ENCODE measurements around the gene HEXA. TPM values are rescaled to one million over a fixed set of nuclear protein-coding genes. Genes with fewer than 3 reads are reported as not detected.

Gene HEXA
- total and polyA plus RNA-seq, 9 donors, result 42.4 to 166 (median 77.7) TPM

DNA sequence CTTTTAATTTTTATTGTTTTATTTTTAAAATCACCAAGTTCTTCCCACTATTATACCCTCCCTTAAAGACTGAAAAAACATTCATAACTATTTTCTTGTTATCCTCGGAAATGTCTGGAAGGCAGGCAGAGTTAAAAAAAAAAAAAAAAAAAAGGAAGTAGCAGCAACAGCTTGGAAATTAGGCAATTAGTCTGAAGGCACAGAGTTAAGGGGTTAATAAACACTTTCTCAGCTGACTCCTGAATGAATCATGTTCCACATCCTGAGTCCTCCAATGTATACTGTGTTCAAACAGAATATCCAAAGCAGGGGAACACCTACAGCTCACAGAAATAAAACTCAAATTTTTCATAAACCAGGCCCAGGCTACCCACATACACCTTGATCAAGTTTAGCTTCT lies 5.8 kb downstream of the HEXA start:
- H3K27me3 ChIP-seq, result no peaks in the 10 kb centered on the region
- no peak for DNase-seq
- H3K9me3 ChIP-seq, result no peaks in the 10 kb centered on the region
- H3K36me3 ChIP-seq, result no peaks in the 10 kb centered on the region
- TF ChIP-seq POLR2A (IDR thresholded peaks at IDR 0.05), result no peak
- TF ChIP-seq, protein P1, sequence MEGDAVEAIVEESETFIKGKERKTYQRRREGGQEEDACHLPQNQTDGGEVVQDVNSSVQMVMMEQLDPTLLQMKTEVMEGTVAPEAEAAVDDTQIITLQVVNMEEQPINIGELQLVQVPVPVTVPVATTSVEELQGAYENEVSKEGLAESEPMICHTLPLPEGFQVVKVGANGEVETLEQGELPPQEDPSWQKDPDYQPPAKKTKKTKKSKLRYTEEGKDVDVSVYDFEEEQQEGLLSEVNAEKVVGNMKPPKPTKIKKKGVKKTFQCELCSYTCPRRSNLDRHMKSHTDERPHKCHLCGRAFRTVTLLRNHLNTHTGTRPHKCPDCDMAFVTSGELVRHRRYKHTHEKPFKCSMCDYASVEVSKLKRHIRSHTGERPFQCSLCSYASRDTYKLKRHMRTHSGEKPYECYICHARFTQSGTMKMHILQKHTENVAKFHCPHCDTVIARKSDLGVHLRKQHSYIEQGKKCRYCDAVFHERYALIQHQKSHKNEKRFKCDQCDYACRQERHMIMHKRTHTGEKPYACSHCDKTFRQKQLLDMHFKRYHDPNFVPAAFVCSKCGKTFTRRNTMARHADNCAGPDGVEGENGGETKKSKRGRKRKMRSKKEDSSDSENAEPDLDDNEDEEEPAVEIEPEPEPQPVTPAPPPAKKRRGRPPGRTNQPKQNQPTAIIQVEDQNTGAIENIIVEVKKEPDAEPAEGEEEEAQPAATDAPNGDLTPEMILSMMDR (IDR thresholded peaks at IDR 0.05), result no peak
- no peak for TF ChIP-seq EP300 (IDR thresholded peaks at IDR 0.05)
- H3K4me1 ChIP-seq (ENCODE audit: insufficient read depth), result peaks cover 3% of the 10 kb centered on the region
- intact Hi-C loops (cut with DNase I), result no loop called here
- no peak overlapping the region for H3K4me3 ChIP-seq
- 61 to 77% (median 71%) methylated on average over 1 of the region's 1 CpG for WGBS, 3 donors
- H3K27ac ChIP-seq, result no peak overlapping the region

DNA sequence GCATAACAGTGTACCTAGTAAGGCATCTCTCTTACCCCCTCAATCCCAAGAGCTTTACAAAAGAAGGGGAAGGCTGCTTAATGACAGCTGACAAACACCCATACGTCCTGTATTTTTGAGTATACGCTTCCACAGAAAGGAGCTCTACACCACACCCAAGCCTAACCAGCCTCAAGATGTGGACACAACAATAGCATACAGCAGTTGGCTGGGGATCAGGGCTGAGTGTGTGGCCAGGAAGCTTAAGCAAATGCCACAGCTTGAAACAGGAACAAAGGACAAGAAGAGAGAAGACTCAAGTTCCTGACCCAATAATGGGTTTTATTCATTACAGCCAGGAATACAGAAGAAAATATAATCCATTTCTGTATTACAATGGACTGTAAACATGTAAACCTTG lies 6.9 kb downstream of the HEXA start:
- no peak for DNase-seq
- H3K4me1 ChIP-seq (ENCODE audit: insufficient read depth), result no peaks in the 10 kb centered on the region

DNA sequence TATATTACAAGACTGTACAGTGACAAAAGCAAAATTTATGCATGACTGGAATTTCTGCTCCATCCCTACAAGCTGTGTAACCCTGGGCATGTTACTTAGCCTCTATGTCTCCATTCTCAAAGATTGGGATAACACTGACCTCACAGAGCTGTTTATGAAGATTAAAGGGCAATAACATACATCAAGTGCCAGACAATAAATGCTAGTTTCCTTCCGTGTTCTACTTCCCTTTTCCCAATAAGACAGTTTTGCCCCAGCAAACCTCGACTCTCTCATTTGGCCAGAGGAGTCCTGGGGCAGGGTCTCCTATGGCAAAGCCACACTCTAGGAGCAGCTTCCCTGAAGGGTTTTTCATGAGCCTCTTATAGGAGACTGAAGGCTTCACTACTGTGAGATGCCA lies 7.5 kb downstream of the HEXA start:
- H3K9me3 ChIP-seq, result no peaks in the 10 kb centered on the region
- no peaks in the 10 kb centered on the region for H3K4me1 ChIP-seq (ENCODE audit: insufficient read depth)
- 86 to 93% (median 90%) methylated on average over 2 of the region's 2 CpGs for WGBS, 3 donors
- no peaks in the 10 kb centered on the region for H3K27me3 ChIP-seq
- H3K27ac ChIP-seq, result no peak overlapping the region
- no peak for TF ChIP-seq POLR2A (IDR thresholded peaks at IDR 0.05)
- TF ChIP-seq EP300 (IDR thresholded peaks at IDR 0.05), result no peak
- TF ChIP-seq, protein P1 (IDR thresholded peaks at IDR 0.05), result no peak
- no peaks in the 10 kb centered on the region for H3K36me3 ChIP-seq
- no peak overlapping the region for H3K4me3 ChIP-seq
- intact Hi-C loops (cut with DNase I), result no loop called here
- DNase-seq, result no peak

More for the DNA sequence above, 6.9 kb downstream of the HEXA start:
- intact Hi-C loops (cut with DNase I), result no loop called here
- Histone ChIP-seq H3K4me3 (no peak overlapping the region), H3K27ac (no peak overlapping the region), H3K27me3 (no peaks in the 10 kb centered on the region), H3K9me3 (no peaks in the 10 kb centered on the region), H3K36me3 (no peaks in the 10 kb centered on the region)
- 90 to 96% (median 91%) methylated on average over 2 of the region's 2 CpGs for WGBS, 3 donors
- TF ChIP-seq EP300 (IDR thresholded peaks at IDR 0.05) (no peak), POLR2A (IDR thresholded peaks at IDR 0.05) (no peak)
- TF ChIP-seq, protein P1 (IDR thresholded peaks at IDR 0.05), result no peak

DNA sequence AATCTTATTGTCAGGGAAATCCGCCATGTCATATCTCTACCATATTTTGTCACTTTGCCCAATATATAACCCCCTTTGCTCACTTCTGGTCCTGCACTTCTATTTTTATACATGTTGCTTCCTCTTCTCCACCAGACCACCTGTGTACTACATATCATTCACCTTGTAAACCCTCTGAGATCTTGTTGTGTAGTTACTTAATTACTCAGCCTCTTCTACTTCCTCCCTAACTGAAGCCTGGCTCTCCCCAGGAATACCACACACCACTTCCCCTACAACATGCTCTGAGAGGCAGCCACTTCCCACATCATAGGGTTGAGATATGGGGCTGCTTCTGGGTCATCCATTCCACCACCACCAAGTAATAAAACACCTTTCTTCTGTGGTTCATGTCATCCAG lies 10.0 kb downstream of the HEXA start:
- no peak for DNase-seq
- no peak overlapping the region for H3K4me3 ChIP-seq
- no peaks in the 10 kb centered on the region for H3K9me3 ChIP-seq
- H3K4me1 ChIP-seq (ENCODE audit: insufficient read depth), result no peaks in the 10 kb centered on the region
- no peaks in the 10 kb centered on the region for H3K36me3 ChIP-seq
- H3K27me3 ChIP-seq, result no peaks in the 10 kb centered on the region
- WGBS, 3 donors, result 94 to 98% (median 96%) methylated on average over 1 of the region's 1 CpG
- TF ChIP-seq POLR2A (IDR thresholded peaks at IDR 0.05), result no peak
- TF ChIP-seq, protein P1 (IDR thresholded peaks at IDR 0.05), result no peak
- no peak for TF ChIP-seq EP300 (IDR thresholded peaks at IDR 0.05)
- no peak overlapping the region for H3K27ac ChIP-seq
- intact Hi-C loops (cut with DNase I), result no loop called here
